HG03354 (cell line): ENCODE results near the gene CLDN9.

Experiments
- ATAC-seq: cut with Tn5 transposase; IDR thresholded peaks from one replicate; pipeline ENCODE4 v1.9.1; 2021; ENCODE audit warnings: mild to moderate bottlenecking; ENCODE audit not compliant: unreplicated experiment, poor library complexity, severe bottlenecking

The CLDN9 gene

GRCh38 chr16:2973605-2974318 is 39.0 kb upstream of the CLDN9 start:
- no peak for ATAC-seq

- no peak for ATAC-seq
These were observed 38.2 kb upstream of the CLDN9 start for GRCh38 chr16:2974319-2975056.

GRCh38 chr16:2975161-2975795 is 37.4 kb upstream of the CLDN9 start:
- ATAC-seq = no peak

GRCh38 chr16:2976201-2976600 is 36.5 kb upstream of the CLDN9 start:
- ATAC-seq = no peak

- no peak for ATAC-seq
These were observed 36.0 kb upstream of the CLDN9 start for GRCh38 chr16:2976673-2977072.

- ATAC-seq = no peak
These were observed 35.3 kb upstream of the CLDN9 start for GRCh38 chr16:2977440-2977839.

GRCh38 chr16:2979669-2980226 is 33.0 kb upstream of the CLDN9 start:
- peak; percentile 3 for ATAC-seq

- peak; percentile 77 for ATAC-seq
These were observed 32.2 kb upstream of the CLDN9 start, which contains the start of gene PKMYT1 for GRCh38 chr16:2980227-2981176. Gene PKMYT1 (minus strand): TSS chr16:2980446. CDS start chr16:2979657, 789 bp downstream.

- ATAC-seq = no peak
These were observed 31.4 kb upstream of the CLDN9 start for GRCh38 chr16:2981177-2981898.

GRCh38 chr16:2981899-2982250 is 30.8 kb upstream of the CLDN9 start:
- ATAC-seq = no peak

- ATAC-seq = no peak
These were observed 30.3 kb upstream of the CLDN9 start for GRCh38 chr16:2982402-2982801.

GRCh38 chr16:2983706-2984136 is 29.0 kb upstream of the CLDN9 start:
- no peak for ATAC-seq

- no peak for ATAC-seq
These were observed 27.3 kb upstream of the CLDN9 start for GRCh38 chr16:2985462-2985861.

- no peak for ATAC-seq
These were observed 26.8 kb upstream of the CLDN9 start for GRCh38 chr16:2985893-2986355.

- ATAC-seq = no peak
These were observed 26.0 kb upstream of the CLDN9 start for GRCh38 chr16:2986623-2987188.

GRCh38 chr16:2987286-2987685 is 25.4 kb upstream of the CLDN9 start:
- no peak for ATAC-seq

- ATAC-seq = no peak
These were observed 24.9 kb upstream of the CLDN9 start for GRCh38 chr16:2987833-2988232.

- no peak for ATAC-seq
These were observed 24.1 kb upstream of the CLDN9 start for GRCh38 chr16:2988590-2989099.
